ENCODE data around the gene FADS1. TPM values are rescaled to one million over a fixed set of nuclear protein-coding genes. Genes with fewer than 3 reads are reported as not detected.

Gene FADS1
- total RNA-seq: 1 to 10 TPM; 2.1 to 8.3 (median 7.1) TPM

GRCh38 chr11:61816736-61817455 lies at the start of gene FADS1:
Gene FADS1, minus strand, starts transcription at chr11:61817003. Its CDS starts 74 bp downstream, at chr11:61816929.
- 8 to 11% methylated on average over 7 to 11 of the region's 73 CpGs for WGBS, 2 donors
- Histone ChIP-seq H3K4me1 (peaks cover 22 to 66% (median 25%) of the 10 kb centered on the region in 3 donors), H3K27me3 (peaks cover 0 to 29% (median 3%) of the 10 kb centered on the region in 4 donors), H3K27ac (peak within 1 kb of the TSS; percentile 86 to 99 (median 92)), H3K36me3 (peaks cover 0 to 11% (median 0%) of the 10 kb centered on the region in 3 donors), H3K9me3 (no peaks in the 10 kb centered on the region), H3K4me3 (peak within 1 kb of the TSS; percentile 47 to 83 (median 58))
- TF ChIP-seq, protein P1, sequence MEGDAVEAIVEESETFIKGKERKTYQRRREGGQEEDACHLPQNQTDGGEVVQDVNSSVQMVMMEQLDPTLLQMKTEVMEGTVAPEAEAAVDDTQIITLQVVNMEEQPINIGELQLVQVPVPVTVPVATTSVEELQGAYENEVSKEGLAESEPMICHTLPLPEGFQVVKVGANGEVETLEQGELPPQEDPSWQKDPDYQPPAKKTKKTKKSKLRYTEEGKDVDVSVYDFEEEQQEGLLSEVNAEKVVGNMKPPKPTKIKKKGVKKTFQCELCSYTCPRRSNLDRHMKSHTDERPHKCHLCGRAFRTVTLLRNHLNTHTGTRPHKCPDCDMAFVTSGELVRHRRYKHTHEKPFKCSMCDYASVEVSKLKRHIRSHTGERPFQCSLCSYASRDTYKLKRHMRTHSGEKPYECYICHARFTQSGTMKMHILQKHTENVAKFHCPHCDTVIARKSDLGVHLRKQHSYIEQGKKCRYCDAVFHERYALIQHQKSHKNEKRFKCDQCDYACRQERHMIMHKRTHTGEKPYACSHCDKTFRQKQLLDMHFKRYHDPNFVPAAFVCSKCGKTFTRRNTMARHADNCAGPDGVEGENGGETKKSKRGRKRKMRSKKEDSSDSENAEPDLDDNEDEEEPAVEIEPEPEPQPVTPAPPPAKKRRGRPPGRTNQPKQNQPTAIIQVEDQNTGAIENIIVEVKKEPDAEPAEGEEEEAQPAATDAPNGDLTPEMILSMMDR (IDR thresholded peaks at IDR 0.05): peak in 5 of 6 experiments; percentile 4 to 41 (median 33)
- TF ChIP-seq POLR2A (IDR thresholded peaks at IDR 0.05): peak in 2 of 4 donors; percentile 49 to 52
- intact Hi-C loops (cut with DNase I): no loop called here
- no peak for DNase-seq

GRCh38 chr11:61866231-61866957 lies 49.6 kb upstream of the FADS1 start:
- no peak for DNase-seq

DNA sequence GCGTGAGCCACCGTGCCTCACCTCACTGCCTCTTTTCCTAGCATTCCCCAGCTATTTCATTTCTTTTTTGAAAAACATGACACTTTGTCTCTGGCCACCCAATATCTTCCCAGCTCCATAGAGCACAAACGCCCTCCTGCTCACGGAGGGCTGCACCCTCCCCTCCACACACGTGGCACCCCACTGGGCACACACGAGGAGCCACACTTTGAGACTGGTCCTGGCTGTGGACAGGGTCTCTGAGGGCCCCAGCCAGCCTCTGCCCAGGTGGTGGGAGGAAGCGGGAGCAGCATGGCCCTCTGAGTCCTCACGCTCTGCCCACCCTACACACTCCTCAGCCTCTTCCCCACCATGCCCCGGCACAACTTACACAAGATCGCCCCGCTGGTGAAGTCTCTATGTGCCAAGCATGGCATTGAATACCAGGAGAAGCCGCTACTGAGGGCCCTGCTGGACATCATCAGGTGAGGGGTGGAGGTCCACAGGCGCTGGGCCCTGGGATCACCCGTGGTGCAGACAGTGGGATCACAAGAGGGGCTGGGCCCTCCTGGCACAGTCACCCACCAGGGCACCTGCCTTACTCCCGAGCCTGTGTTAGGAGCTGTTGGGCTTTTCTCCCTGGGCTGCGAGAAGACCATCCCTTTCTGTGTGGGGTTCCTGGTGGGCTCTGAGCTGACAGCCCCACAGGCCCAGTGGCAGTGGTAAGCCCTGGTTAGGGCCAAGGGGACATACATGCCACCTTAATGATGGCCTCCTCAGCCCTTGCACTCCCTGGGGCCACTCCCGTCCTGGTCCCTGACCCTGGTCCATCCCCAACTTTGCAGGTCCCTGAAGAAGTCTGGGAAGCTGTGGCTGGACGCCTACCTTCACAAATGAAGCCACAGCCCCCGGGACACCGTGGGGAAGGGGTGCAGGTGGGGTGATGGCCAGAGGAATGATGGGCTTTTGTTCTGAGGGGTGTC lies 48.3 kb upstream of the FADS1 start:
- H3K4me1 ChIP-seq: peaks cover 0 to 10% (median 0%) of the 10 kb centered on the region in 3 donors
- 92% methylated on average over 8 to 9 of the region's 20 CpGs for WGBS, 2 donors
- intact Hi-C loops (cut with DNase I): no loop called here
- H3K36me3 ChIP-seq: peaks cover 0 to 34% (median 0%) of the 10 kb centered on the region in 3 donors
- peaks cover 0 to 7% (median 0%) of the 10 kb centered on the region in 4 donors for H3K27me3 ChIP-seq
- no peak overlapping the region for H3K4me3 ChIP-seq
- DNase-seq: no peak
- no peak overlapping the region for H3K27ac ChIP-seq
- TF ChIP-seq POLR2A (IDR thresholded peaks at IDR 0.05): no peak
- TF ChIP-seq, protein P1 (IDR thresholded peaks at IDR 0.05): no peak
- H3K9me3 ChIP-seq: no peaks in the 10 kb centered on the region

More at GRCh38 chr11:61866231-61866957, 49.6 kb upstream of the FADS1 start:
- TF ChIP-seq, protein P1 (IDR thresholded peaks at IDR 0.05): no peak
- no peak for TF ChIP-seq POLR2A (IDR thresholded peaks at IDR 0.05)
- H3K27ac ChIP-seq: no peak overlapping the region
- H3K4me3 ChIP-seq: no peak overlapping the region
- H3K27me3 ChIP-seq: peaks cover 0 to 19% (median 0%) of the 10 kb centered on the region in 4 donors
- 78% methylated on average over 5 of the region's 18 CpGs; no CpG with 5 or more reads in 1 of the 2 donors for WGBS, 2 donors
- peaks cover 0 to 29% (median 0%) of the 10 kb centered on the region in 3 donors for H3K36me3 ChIP-seq
- H3K9me3 ChIP-seq: no peaks in the 10 kb centered on the region
- peaks cover 0 to 15% (median 5%) of the 10 kb centered on the region in 3 donors for H3K4me1 ChIP-seq
- intact Hi-C loops (cut with DNase I): no loop called here

GRCh38 chr11:61863548-61864081 lies 46.8 kb upstream of the FADS1 start:
- Histone ChIP-seq H3K4me1 (peaks cover 0 to 13% (median 0%) of the 10 kb centered on the region in 3 donors), H3K27ac (no peak overlapping the region), H3K4me3 (no peak overlapping the region), H3K27me3 (no peaks in the 10 kb centered on the region), H3K36me3 (peaks cover 0 to 45% (median 0%) of the 10 kb centered on the region in 3 donors), H3K9me3 (no peaks in the 10 kb centered on the region)
- no peak for DNase-seq
- intact Hi-C loops (cut with DNase I): no loop called here
- TF ChIP-seq, protein P1 (IDR thresholded peaks at IDR 0.05): no peak
- no peak for TF ChIP-seq POLR2A (IDR thresholded peaks at IDR 0.05)
- WGBS, 2 donors: 74 to 89% methylated on average over 1 to 5 of the region's 13 CpGs

All from esophagus squamous epithelium (tissue), 5 donors.